ENCODE data around the gene HIGD1C.
A peak's percentile ranks its signal among the peaks of the same experiment; 100 is the strongest.

The HIGD1C gene

GRCh38 chr12:50960130-50960529 is 7.8 kb downstream of the HIGD1C start:
- Histone ChIP-seq H3K36me3 (replicated peaks) (no peaks in the 10 kb centered on the region), H3K4me3 (ENCODE audit: low read depth, low read length) (no peak overlapping the region), H3K27me3 (replicated peaks) (no peaks in the 10 kb centered on the region), H3K27ac (no peak overlapping the region)
- TF ChIP-seq CTCF (IDR thresholded peaks at IDR 0.05; ENCODE audit: low read depth, low read length, missing control alignments) = no peak
- DNase-seq = peak; percentile 12
- in situ Hi-C loops (cut with HindIII; ENCODE audit: low pct_ligation_motif_present, low sequenced_read_pairs) = no loop called here

- H3K27me3 ChIP-seq (replicated peaks) = no peaks in the 10 kb centered on the region
- TF ChIP-seq CTCF (IDR thresholded peaks at IDR 0.05; ENCODE audit: low read depth, low read length, missing control alignments) = no peak
- in situ Hi-C loops (cut with HindIII; ENCODE audit: low pct_ligation_motif_present, low sequenced_read_pairs) = no loop called here
- no peak overlapping the region for H3K4me3 ChIP-seq (ENCODE audit: low read depth, low read length)
- H3K36me3 ChIP-seq (replicated peaks) = no peaks in the 10 kb centered on the region
- no peak overlapping the region for H3K27ac ChIP-seq
- DNase-seq = peak; percentile 7
These were observed 9.4 kb downstream of the HIGD1C start for GRCh38 chr12:50961708-50962107.

GRCh38 chr12:50964432-50964831 is 12.1 kb downstream of the HIGD1C start:
- no peaks in the 10 kb centered on the region for H3K36me3 ChIP-seq (replicated peaks)
- in situ Hi-C loops (cut with HindIII; ENCODE audit: low pct_ligation_motif_present, low sequenced_read_pairs) = no loop called here
- H3K4me3 ChIP-seq (ENCODE audit: low read depth, low read length) = no peak overlapping the region
- H3K27ac ChIP-seq = no peak overlapping the region
- no peaks in the 10 kb centered on the region for H3K27me3 ChIP-seq (replicated peaks)
- DNase-seq = no peak
- TF ChIP-seq CTCF (IDR thresholded peaks at IDR 0.05; ENCODE audit: low read depth, low read length, missing control alignments) = no peak

- TF ChIP-seq CTCF (IDR thresholded peaks at IDR 0.05; ENCODE audit: low read depth, low read length, missing control alignments) = no peak
- H3K27me3 ChIP-seq (replicated peaks) = no peaks in the 10 kb centered on the region
- peaks cover 5% of the 10 kb centered on the region for H3K36me3 ChIP-seq (replicated peaks)
- no peak overlapping the region for H3K4me3 ChIP-seq (ENCODE audit: low read depth, low read length)
- in situ Hi-C loops (cut with HindIII; ENCODE audit: low pct_ligation_motif_present, low sequenced_read_pairs) = no loop called here
- H3K27ac ChIP-seq = no peak overlapping the region
- no peak for DNase-seq
These were observed 19.6 kb downstream of the HIGD1C start for GRCh38 chr12:50971946-50972345.

- no peak for DNase-seq
- in situ Hi-C loops (cut with HindIII; ENCODE audit: low pct_ligation_motif_present, low sequenced_read_pairs) = no loop called here
- Histone ChIP-seq H3K27me3 (replicated peaks) (no peaks in the 10 kb centered on the region), H3K36me3 (replicated peaks) (no peaks in the 10 kb centered on the region), H3K4me3 (ENCODE audit: low read depth, low read length) (no peak overlapping the region), H3K27ac (no peak overlapping the region)
- no peak for TF ChIP-seq CTCF (IDR thresholded peaks at IDR 0.05; ENCODE audit: low read depth, low read length, missing control alignments)
These were observed 27.2 kb downstream of the HIGD1C start for GRCh38 chr12:50979369-50980052.

- H3K27me3 ChIP-seq (replicated peaks) = no peaks in the 10 kb centered on the region
- DNase-seq = no peak
- no peak overlapping the region for H3K27ac ChIP-seq
- in situ Hi-C loops (cut with HindIII; ENCODE audit: low pct_ligation_motif_present, low sequenced_read_pairs) = no loop called here
- no peak for TF ChIP-seq CTCF (IDR thresholded peaks at IDR 0.05; ENCODE audit: low read depth, low read length, missing control alignments)
- H3K4me3 ChIP-seq (ENCODE audit: low read depth, low read length) = no peak overlapping the region
- H3K36me3 ChIP-seq (replicated peaks) = no peaks in the 10 kb centered on the region
These were observed 28.2 kb downstream of the HIGD1C start for GRCh38 chr12:50980545-50980944.
